A549 (cell line): ENCODE data around the gene TECPR2.

Experiments used
- CEBPB ChIP-seq, 2 experiments: fragments of >200 bp in 1 of 2; sonication (Bioruptor Twin) in 1 of 2; formaldehyde crosslinking in 1 of 2; IDR thresholded peaks; 2 replicates each; pipeline ENCODE4 v1.6.1; 2012 to 2016
- CTCF ChIP-seq: fragments of >200 bp; sonication (Bioruptor Twin); formaldehyde crosslinking; IDR thresholded peaks from 3 replicates; pipeline ENCODE4 v1.5.1; 2016
- FOSB ChIP-seq: fragments of 250-450 bp; sonication (Bioruptor Pico); IDR thresholded peaks from 2 replicates; pipeline ENCODE4 v1.5.0; 2020; ENCODE audit warnings: mild to moderate bottlenecking, moderate library complexity
- HMGXB4 ChIP-seq: fragments of 250-450 bp; sonication (Bioruptor Pico); IDR thresholded peaks from 2 replicates; pipeline ENCODE4 v1.5.0; 2021; ENCODE audit warnings: mild to moderate bottlenecking, moderate library complexity, borderline replicate concordance
- MAFK ChIP-seq: fragments of 450-650 bp; IDR thresholded peaks from 2 replicates; pipeline ENCODE4 v1.6.1; 2014; ENCODE audit not compliant: partially characterized antibody
- ZSCAN20 ChIP-seq: fragments of 250-450 bp; sonication (Bioruptor Pico); IDR thresholded peaks from 2 replicates; pipeline ENCODE4 v1.8.0; 2022; ENCODE audit warnings: mild to moderate bottlenecking, moderate library complexity

- no peak for TF ChIP-seq MAFK
- TF ChIP-seq CTCF: no peak
- no peak for TF ChIP-seq HMGXB4 (CRISPR knock-in tag)
- TF ChIP-seq ZSCAN20 (CRISPR knock-in tag): no peak
- no peak for TF ChIP-seq CEBPB (IDR thresholded peaks at IDR 0.05)
- TF ChIP-seq FOSB (CRISPR knock-in tag): no peak
These were observed 36.9 kb upstream of the TECPR2 start for GRCh38 chr14:102325791-102326345.
